HUES64 (cell line): ENCODE results near the gene EDEM1.

Experiments
- H3K27ac ChIP-seq: 2 replicates; pipeline ENCODE4 v1.7.0; 2013; ENCODE audit warnings: low read depth, low read length, inconsistent platforms
- H3K27me3 ChIP-seq: 2 replicates; pipeline ENCODE4 v1.6.1; 2013; ENCODE audit warnings: mild to moderate bottlenecking, low read length; ENCODE audit not compliant: insufficient read depth
- H3K36me3 ChIP-seq: 2 replicates; pipeline ENCODE4 v1.6.1; 2013; ENCODE audit warnings: mild to moderate bottlenecking, low read length; ENCODE audit not compliant: insufficient read depth
- H3K4me1 ChIP-seq: 2 replicates; pipeline ENCODE4 v1.6.1; 2013; ENCODE audit warnings: mild to moderate bottlenecking, low read length, moderate library complexity; ENCODE audit not compliant: insufficient read depth
- H3K4me3 ChIP-seq: 2 replicates; pipeline ENCODE4 v1.5.1; 2013; ENCODE audit warnings: mild to moderate bottlenecking, low read length, moderate library complexity
- H3K9ac ChIP-seq: 2 replicates; pipeline ENCODE4 v1.6.1; 2013; ENCODE audit warnings: mild to moderate bottlenecking, low read depth, low read length
- H3K9me3 ChIP-seq: 2 replicates; pipeline ENCODE4 v1.6.1; 2013; ENCODE audit warnings: low read depth, low read length; ENCODE audit not compliant: insufficient read depth
- WGBS: fragments of 150-250, 120-280 bp; methylation state at CpG from one replicate; pipeline ENCODE4 v1.1.7; 2013; ENCODE audit warnings: missing lambda C conversion rate; 5-methylcytosine and 5-hydroxymethylcytosine counted together

EDEM1 gene

GRCh38 chr3:5219216-5219615 is 31.7 kb downstream of the EDEM1 start:
- Histone ChIP-seq H3K27ac (peak overlapping the region; percentile 34), H3K36me3 (peaks cover 33% of the 10 kb centered on the region), H3K4me1 (peaks cover 34% of the 10 kb centered on the region), H3K9me3 (no peaks in the 10 kb centered on the region), H3K9ac (no peak overlapping the region; the same call in 1 of the 2 replicates), H3K4me3 (no peak overlapping the region), H3K27me3 (no peaks in the 10 kb centered on the region)
- WGBS, result 73% methylated on average over 4 of the region's 4 CpGs

GRCh38 chr3:5220193-5220592 is 32.7 kb downstream of the EDEM1 start:
- Histone ChIP-seq H3K9me3 (no peaks in the 10 kb centered on the region), H3K36me3 (peaks cover 23% of the 10 kb centered on the region), H3K4me3 (no peak overlapping the region), H3K4me1 (peaks cover 29% of the 10 kb centered on the region), H3K27ac (no peak overlapping the region), H3K9ac (no peak overlapping the region), H3K27me3 (no peaks in the 10 kb centered on the region)
- 84% methylated on average over 5 of the region's 5 CpGs for WGBS

GRCh38 chr3:5220667-5221431 is 33.3 kb downstream of the EDEM1 start:
- WGBS, result 96% methylated on average over 10 of the region's 11 CpGs
- Histone ChIP-seq H3K27me3 (no peaks in the 10 kb centered on the region), H3K9me3 (no peaks in the 10 kb centered on the region), H3K27ac (no peak overlapping the region), H3K4me1 (peaks cover 29% of the 10 kb centered on the region), H3K9ac (no peak overlapping the region), H3K36me3 (peaks cover 16% of the 10 kb centered on the region), H3K4me3 (no peak overlapping the region)

- peaks cover 29% of the 10 kb centered on the region for H3K4me1 ChIP-seq
- H3K9ac ChIP-seq, result no peak overlapping the region
- WGBS, result 59% methylated on average over 5 of the region's 6 CpGs
- no peak overlapping the region for H3K4me3 ChIP-seq
- H3K36me3 ChIP-seq, result peaks cover 8% of the 10 kb centered on the region
- no peaks in the 10 kb centered on the region for H3K27me3 ChIP-seq
- no peak overlapping the region for H3K27ac ChIP-seq
- no peaks in the 10 kb centered on the region for H3K9me3 ChIP-seq
Observed at GRCh38 chr3:5221701-5222100, 34.2 kb downstream of the EDEM1 start.

- WGBS, result 86% methylated on average over 13 of the region's 13 CpGs
- peaks cover under 1% of the 10 kb centered on the region for H3K36me3 ChIP-seq
- no peak overlapping the region for H3K4me3 ChIP-seq
- H3K9me3 ChIP-seq, result no peaks in the 10 kb centered on the region
- H3K4me1 ChIP-seq, result peaks cover 29% of the 10 kb centered on the region
- no peak overlapping the region for H3K9ac ChIP-seq
- H3K27ac ChIP-seq, result no peak overlapping the region
- H3K27me3 ChIP-seq, result no peaks in the 10 kb centered on the region
Observed at GRCh38 chr3:5222283-5223005, 34.9 kb downstream of the EDEM1 start.

GRCh38 chr3:5226783-5227182 is 39.3 kb downstream of the EDEM1 start:
- Histone ChIP-seq H3K4me3 (no peak overlapping the region), H3K9me3 (no peaks in the 10 kb centered on the region), H3K27me3 (no peaks in the 10 kb centered on the region), H3K27ac (no peak overlapping the region), H3K9ac (no peak overlapping the region), H3K4me1 (peaks cover 6% of the 10 kb centered on the region; the same call in 1 of the 2 replicates), H3K36me3 (no peaks in the 10 kb centered on the region)
- 89% methylated on average over 3 of the region's 6 CpGs for WGBS

- H3K9me3 ChIP-seq, result no peaks in the 10 kb centered on the region
- H3K4me1 ChIP-seq, result peaks cover 2% of the 10 kb centered on the region; the same call in 1 of the 2 replicates
- H3K4me3 ChIP-seq, result no peak overlapping the region
- 92% methylated on average over 6 of the region's 6 CpGs for WGBS
- H3K27ac ChIP-seq, result no peak overlapping the region
- no peaks in the 10 kb centered on the region for H3K27me3 ChIP-seq
- H3K9ac ChIP-seq, result no peak overlapping the region
- no peaks in the 10 kb centered on the region for H3K36me3 ChIP-seq
Observed at GRCh38 chr3:5227812-5228211, 40.3 kb downstream of the EDEM1 start.

- no peaks in the 10 kb centered on the region for H3K4me1 ChIP-seq
- no peaks in the 10 kb centered on the region for H3K27me3 ChIP-seq
- no peaks in the 10 kb centered on the region for H3K9me3 ChIP-seq
- WGBS, result 92% methylated on average over 2 of the region's 2 CpGs
- H3K36me3 ChIP-seq, result no peaks in the 10 kb centered on the region
- no peak overlapping the region for H3K4me3 ChIP-seq
- no peak overlapping the region for H3K9ac ChIP-seq
- H3K27ac ChIP-seq, result no peak overlapping the region
Observed at GRCh38 chr3:5229414-5229813, 41.9 kb downstream of the EDEM1 start.

GRCh38 chr3:5231074-5231473 is 43.6 kb downstream of the EDEM1 start:
- Histone ChIP-seq H3K4me1 (no peaks in the 10 kb centered on the region), H3K4me3 (no peak overlapping the region), H3K9me3 (no peaks in the 10 kb centered on the region), H3K36me3 (no peaks in the 10 kb centered on the region), H3K27me3 (no peaks in the 10 kb centered on the region), H3K27ac (no peak overlapping the region), H3K9ac (no peak overlapping the region)
- WGBS, result 94% methylated on average over 6 of the region's 6 CpGs

- Histone ChIP-seq H3K4me3 (no peak overlapping the region), H3K27me3 (no peaks in the 10 kb centered on the region), H3K36me3 (no peaks in the 10 kb centered on the region), H3K9ac (no peak overlapping the region), H3K27ac (no peak overlapping the region), H3K4me1 (no peaks in the 10 kb centered on the region), H3K9me3 (no peaks in the 10 kb centered on the region)
- WGBS, result 45% methylated on average over 2 of the region's 2 CpGs
Observed at GRCh38 chr3:5231487-5231886, 44.0 kb downstream of the EDEM1 start.

- H3K4me3 ChIP-seq, result no peak overlapping the region
- no peak overlapping the region for H3K27ac ChIP-seq
- no peaks in the 10 kb centered on the region for H3K9me3 ChIP-seq
- no peaks in the 10 kb centered on the region for H3K4me1 ChIP-seq
- H3K9ac ChIP-seq, result no peak overlapping the region
- no peaks in the 10 kb centered on the region for H3K27me3 ChIP-seq
- H3K36me3 ChIP-seq, result no peaks in the 10 kb centered on the region
- 58% methylated on average over 6 of the region's 6 CpGs for WGBS
Observed at GRCh38 chr3:5232570-5232969, 45.1 kb downstream of the EDEM1 start.
